ENCODE measurements around the gene ST13.
A peak's percentile ranks its signal among the peaks of the same experiment; 100 is the strongest.
"Not testable (repeated sequence)": the region's sequence is repeated elsewhere in the genome, so short reads cannot be mapped to it uniquely, and the experiment has no call there.

Gene ST13

DNA sequence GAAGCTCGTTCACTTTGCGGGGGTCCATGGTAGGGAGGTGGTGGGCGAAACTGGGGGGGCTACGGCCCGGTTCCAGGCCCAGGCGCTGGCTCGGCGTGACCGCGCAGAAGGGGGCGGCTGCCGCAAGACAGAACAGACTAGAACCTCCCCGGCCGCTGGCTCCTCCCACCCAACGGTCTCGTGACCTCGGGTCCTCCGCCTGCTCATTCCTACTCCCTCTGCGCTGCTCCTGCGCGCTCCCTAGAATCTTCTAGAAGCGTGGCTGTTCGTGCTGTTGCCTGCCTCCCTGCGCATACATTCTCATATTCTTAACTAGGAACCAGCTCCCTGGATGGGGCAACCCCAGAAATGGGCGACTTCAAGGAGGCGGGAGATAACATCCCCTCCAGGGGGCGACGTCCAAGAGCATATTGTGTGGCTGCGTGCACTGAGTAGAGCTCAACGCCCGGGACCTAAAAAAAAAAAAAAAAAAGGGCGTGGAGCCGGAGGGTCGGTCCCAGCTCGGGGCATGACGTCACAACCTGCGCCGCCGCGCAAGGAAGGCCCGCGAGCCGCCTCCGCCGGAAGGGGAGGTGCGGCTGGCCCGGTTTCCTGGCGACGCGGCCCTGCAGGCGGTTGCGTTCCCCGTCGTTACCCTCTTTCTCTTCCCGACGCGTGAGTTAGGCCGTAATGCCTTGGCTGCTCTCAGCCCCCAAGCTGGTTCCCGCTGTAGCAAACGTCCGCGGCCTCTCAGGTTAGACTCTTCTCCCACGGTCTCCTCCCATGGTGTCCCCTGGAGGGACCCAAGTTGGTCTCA is at the start of gene ST13, which contains the start of gene XPNPEP3:
Gene ST13 (minus strand): TSS at position 127 of the 796 bp plus-strand sequence. CDS start 99 bp downstream, at position 28.
Gene XPNPEP3 (plus strand): TSS at position 636 of the 796 bp plus-strand sequence. CDS start 34 bp downstream, at position 670.
- peak; percentile 96 to 97 for DNase-seq

- no peak for DNase-seq
These were observed 47.7 kb upstream of the ST13 start for GRCh38 chr22:40904101-40904500.

DNA sequence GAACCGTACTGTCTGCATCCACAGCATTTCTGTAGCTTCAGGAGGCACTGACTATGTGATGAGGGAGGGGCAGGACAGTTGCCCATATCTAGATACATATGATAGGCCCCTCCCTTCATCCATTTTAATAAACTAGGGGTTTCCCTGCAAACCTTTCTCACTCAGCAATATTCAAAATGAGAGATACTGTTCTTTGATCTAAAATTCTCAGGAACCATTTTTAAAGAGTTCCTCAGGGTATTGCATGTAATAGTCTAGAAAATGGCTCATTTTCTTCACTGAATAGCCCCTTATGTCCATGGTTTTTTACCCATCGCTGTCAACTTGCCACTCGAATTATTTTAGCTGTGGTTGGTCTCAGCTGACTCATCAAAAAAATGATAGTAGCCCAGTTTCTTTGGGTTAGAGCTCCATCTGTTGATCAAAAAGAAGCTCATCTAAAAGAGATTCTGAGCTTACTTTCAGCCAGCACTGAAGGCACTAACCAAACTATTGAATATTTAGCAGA is 42.5 kb upstream of the ST13 start:
- DNase-seq, result peak; percentile 56 to 79

GRCh38 chr22:40894417-40894816 is 38.0 kb upstream of the ST13 start:
- DNase-seq, result no peak

DNA sequence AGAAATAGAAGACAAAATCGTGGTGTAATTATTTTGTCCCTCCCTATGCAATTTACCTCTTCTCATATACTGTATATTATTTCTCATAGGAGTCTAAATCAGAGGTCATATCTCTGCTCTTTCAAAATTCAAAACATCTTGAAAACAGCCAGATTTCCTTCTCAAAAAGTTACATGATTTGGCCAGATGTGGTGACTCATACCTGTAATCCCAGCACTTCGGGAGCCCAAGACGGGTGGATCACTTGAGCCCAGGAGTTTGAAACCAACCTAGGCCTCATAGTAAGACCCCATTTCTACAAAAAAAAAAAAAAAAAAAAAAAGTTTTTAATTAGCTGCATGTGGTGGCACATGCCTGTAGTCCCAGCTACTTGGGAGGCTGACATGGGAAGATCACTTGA is 34.4 kb upstream of the ST13 start:
- DNase-seq, result no peak

DNA sequence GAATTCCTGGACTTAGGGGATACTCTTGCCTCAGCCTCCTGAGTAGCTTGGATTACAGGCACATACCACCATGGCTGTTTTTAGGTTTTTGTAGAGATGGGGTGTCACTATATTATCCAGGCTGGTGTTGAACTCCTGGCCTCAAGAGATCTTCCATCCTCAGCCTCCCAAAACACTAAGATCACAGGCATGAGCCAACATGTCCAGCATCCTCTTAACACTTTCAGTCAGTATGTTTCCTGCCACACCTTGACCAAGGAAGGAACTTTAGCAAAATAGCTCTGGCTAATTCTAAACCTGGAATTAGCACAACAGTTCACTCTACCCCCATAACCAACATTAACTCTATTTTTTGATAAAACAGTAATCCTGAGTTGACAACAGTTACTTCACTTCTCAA is 32.7 kb upstream of the ST13 start:
- DNase-seq, result no peak

- DNase-seq, result peak; percentile 51 to 60
These were observed 22.5 kb upstream of the ST13 start for GRCh38 chr22:40878922-40879321.

GRCh38 chr22:40877488-40877887 is 21.0 kb upstream of the ST13 start:
- DNase-seq, result no peak

DNA sequence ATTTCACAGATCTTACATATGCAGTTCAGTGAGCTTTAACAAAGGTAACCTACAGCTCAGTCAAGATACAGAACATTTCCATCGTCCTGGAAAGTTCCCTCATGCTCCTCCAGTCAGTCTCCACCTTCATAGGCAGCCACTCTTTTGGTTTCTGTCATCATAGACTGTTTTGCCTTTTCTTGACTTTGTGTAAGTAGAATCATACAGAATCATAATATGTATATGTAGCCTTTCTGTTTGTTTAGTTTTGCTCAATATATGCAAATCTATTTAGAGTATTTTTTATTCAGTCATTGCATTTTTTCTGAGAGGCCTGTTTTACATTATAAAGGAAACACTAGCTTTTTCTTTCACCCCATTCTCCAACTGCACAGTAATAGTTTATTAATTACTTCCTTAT is 20.5 kb upstream of the ST13 start:
- no peak for DNase-seq

- no peak for DNase-seq
These were observed 18.7 kb upstream of the ST13 start for GRCh38 chr22:40875111-40875510.

- DNase-seq, result no peak
These were observed 17.6 kb upstream of the ST13 start for GRCh38 chr22:40874016-40874415.

- not testable (repeated sequence) for DNase-seq
These were observed 11.9 kb upstream of the ST13 start for GRCh38 chr22:40868379-40868778.

DNA sequence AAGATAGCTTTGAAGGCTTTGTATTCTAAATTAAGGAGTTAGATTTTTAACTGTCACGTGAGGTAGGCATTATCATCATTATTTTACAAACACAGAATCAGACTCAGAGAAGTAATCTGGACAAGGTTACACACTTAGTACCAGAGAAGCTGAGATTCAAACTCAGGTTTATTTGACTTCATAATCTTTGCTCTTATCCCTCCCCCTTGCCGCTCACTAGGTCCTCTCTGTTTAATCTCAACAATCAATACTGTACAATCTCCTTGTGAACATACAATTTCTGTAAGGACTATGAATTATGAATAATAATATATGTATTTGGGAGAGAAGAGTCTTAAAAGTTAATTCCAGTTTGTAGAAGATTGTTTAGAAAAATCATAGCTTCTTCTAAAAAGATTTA is 10.7 kb upstream of the ST13 start:
- no peak for DNase-seq

DNA sequence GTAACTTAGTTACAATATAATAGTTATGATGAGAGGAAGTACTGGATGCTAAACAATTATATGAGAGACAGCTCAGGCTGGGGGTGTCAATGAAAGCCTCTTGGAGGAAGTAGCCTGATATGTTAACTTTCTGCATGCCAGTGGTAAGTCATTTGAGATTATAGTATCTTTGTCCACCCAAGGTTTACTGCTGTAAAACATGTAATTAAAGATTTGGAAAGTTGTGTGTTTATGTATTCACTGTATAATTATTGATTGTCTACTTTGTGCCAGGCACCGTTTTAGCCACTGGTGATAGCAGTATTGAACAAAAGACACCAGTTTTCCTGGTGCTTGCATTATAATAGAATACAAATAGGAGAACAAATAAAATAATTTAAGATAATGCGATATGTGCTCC is 6.1 kb upstream of the ST13 start:
- DNase-seq, result peak in 1 of 2 donors; percentile 9

DNA sequence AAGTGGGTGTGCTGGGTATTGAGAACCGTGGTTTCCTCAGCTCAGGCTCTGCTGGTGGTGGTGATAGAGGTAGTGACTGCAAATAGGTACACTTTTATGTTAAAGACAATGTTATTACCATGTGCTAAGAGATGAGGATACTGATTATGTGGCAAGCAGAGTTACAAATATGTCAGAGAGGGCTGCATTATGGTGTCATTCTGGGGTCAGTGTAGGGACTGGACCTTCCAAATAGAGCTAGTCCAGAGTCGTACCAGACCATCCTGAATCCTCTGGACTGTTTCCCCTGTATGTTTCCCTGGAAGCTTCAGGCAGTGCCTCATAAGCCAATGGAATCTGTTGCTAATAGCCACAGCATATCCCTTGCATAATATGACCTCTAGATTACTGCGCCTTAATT is 5.6 kb upstream of the ST13 start, which contains the start of gene DNAJB7:
Gene DNAJB7 (minus strand): TSS at position 101 of the 400 bp plus-strand sequence. CDS start 119 bp downstream, outside the sequence.
- DNase-seq, result no peak

DNA sequence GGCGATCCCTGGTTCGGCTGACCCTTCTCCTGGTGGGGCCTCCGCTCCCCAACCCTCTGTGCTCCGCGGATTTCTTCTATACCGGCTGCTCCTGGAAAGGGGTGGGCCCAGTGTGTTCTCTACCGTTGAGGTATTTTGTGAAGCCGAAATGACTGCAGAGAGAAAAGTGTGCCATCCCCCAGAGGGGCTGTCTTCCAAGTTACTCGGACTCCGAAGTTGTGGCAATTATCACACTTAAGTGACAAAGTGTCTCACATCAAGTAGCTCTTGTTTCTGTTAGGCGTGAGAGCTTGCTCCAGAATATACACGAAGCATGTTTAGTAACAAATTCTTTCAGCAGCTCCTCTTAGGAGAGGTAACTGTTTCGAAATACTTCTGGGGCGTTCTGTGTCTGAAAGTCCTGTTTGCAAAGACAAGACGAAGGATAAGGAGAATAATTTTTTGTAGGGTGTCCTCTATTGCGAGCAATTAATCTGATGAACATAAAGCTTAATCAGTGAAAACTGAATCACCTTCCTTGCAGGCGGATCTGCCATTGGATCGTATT is 943 bp upstream of the ST13 start:
- DNase-seq, result peak; percentile 4 to 19

DNA sequence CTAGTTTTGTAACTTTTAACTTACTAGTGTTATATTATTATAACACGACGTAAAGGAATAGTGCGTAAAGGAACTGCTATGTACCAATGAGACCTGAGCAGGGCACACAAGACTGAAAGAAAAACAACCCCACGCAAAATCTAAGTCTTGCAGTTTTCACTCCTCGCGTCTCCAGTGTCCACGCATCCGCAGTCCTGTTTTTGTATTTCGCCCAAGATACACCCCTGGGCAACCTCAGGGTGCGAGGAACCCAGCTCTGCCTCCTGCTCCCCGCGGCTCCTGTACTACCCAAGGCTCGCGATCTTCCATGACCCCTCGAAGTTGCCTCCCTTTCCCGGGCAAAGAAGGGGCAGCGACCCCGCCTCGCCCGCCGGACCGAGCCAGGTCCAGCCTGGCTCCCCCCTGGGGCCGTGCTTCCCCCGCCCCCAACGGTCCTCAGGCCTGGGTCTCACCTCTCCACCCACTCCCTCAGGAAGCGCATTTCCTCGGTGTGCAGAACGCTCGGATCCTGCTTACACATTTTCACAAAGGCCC is 393 bp downstream of the ST13 start:
- peak; percentile 29 to 44 for DNase-seq

DNA sequence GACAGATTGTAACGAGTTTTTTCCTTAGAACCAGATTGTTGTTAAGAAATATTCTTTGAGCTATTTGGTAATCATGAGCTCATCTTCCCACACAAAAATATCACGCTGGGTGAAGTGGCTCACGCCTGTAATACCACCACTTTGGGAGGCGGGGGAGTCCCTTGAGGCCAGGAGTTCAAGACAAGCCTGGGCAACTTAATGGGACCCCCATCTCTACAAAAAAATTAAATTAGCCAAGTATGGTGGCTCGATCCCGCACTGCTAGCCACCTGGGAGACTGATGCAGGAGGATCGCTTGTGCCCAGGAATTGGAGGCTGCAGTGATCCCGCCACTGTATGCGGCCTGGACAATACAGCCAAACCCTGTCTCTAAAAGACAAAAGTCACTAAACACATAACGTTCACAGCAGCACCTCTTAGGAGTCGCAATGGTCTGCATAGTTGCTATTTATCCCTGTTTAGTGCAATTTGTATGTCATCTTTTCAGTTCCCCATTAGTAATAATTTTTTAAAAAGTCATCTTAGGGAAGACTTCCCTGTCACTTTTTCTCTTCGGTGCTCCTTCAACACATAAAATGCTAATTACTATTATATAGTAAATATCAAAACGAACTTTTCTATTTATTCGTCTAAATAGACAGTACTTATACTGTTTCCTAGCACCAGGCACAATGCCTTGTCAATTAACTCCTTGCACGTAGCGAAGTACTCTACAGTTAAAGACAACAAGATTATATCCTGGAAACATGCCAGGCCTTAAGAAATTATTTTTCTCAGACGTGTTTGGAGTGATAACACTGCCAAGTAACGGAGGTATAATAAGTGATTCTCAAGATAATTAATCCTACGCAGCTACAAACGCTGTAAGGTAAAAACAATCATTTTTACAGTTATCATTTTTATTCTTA is 1.1 kb downstream of the ST13 start:
- peak; percentile 87 for DNase-seq

GRCh38 chr22:40853961-40854360 is 2.5 kb downstream of the ST13 start:
- no peak for DNase-seq

- no peak for DNase-seq
These were observed 3.1 kb downstream of the ST13 start for GRCh38 chr22:40853333-40853732.

GRCh38 chr22:40845816-40846215 is 10.6 kb downstream of the ST13 start:
- DNase-seq, result not testable (repeated sequence)

GRCh38 chr22:40844951-40845350 is 11.5 kb downstream of the ST13 start:
- no peak for DNase-seq

GRCh38 chr22:40838486-40838885 is 18.0 kb downstream of the ST13 start:
- no peak for DNase-seq

Data from inflammatory macrophage treated with lipopolysaccharide for 1 hour (primary cell).